ENCODE measurements around the gene NDUFS8.

GRCh38 chr11:68043349-68044144 lies 13.1 kb downstream of the NDUFS8 start:
- TF ChIP-seq POLR2A (IDR thresholded peaks at IDR 0.05; ENCODE audit: low read depth, low read length) (no peak), CTCF (conservative IDR thresholded peaks at IDR 0.05; ENCODE audit: low read depth, low read length) (no peak), BHLHE40 (IDR thresholded peaks at IDR 0.05; ENCODE audit: low read depth, low read length) (no peak), SMC3 (IDR thresholded peaks at IDR 0.05; ENCODE audit: low read depth, low read length) (no peak), USF2 (IDR thresholded peaks at IDR 0.05; ENCODE audit: low read depth, low read length) (0 out of 2 replicates have a peak, but pooled peaks have one; percentile 7), RAD21 (IDR thresholded peaks at IDR 0.05; ENCODE audit: low read length) (no peak), MAFK (IDR thresholded peaks at IDR 0.05; ENCODE audit: low read depth, low read length) (no peak), CEBPB (IDR thresholded peaks at IDR 0.05; ENCODE audit: low read depth, low read length) (no peak)
